Measurements from ENCODE around the gene TRMT112. TPM values are rescaled to one million over a fixed set of nuclear protein-coding genes. Genes with fewer than 3 reads are reported as not detected.

The TRMT112 gene
- total RNA-seq, 1 experiment from 2014 or later, result 378 TPM

DNA sequence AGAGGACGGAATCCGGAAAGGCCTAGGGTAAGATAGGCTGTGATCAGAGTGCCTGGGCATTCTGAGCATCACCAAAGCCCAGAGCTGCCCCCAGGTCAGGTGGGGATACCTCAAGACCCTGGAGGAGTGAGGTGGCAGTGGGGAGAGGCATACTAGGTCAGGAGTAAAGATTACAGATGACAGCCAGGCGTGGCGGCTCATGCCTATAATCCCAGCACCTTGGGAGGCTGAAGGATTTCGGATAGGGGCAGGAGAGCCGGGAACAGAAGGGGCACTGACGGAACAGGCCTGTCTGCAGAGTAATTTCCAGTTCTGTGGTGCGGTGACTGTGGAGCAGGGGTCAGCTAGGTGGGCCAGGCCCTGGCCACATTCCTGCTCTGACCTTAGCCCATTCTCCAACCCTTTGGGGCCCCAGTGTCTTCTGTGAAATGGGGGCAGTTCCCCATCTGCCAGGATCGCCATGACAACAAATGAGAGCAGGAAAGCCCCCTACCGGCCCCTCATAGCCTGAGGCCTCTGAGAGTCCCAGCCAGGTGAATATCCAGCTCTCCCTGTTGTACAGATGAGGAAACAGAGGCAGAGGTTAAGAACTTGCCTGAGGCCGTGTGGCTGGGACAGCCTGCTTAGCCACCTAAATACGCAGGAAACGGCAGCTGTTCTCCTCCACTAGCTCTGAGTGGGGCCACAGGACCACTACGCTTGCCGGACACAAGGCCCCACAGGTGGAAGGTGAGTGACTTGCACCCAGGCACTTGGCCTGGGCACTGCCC lies 42.1 kb downstream of the TRMT112 start:
- DNase-seq (ENCODE audit: low read depth), result no peak

DNA sequence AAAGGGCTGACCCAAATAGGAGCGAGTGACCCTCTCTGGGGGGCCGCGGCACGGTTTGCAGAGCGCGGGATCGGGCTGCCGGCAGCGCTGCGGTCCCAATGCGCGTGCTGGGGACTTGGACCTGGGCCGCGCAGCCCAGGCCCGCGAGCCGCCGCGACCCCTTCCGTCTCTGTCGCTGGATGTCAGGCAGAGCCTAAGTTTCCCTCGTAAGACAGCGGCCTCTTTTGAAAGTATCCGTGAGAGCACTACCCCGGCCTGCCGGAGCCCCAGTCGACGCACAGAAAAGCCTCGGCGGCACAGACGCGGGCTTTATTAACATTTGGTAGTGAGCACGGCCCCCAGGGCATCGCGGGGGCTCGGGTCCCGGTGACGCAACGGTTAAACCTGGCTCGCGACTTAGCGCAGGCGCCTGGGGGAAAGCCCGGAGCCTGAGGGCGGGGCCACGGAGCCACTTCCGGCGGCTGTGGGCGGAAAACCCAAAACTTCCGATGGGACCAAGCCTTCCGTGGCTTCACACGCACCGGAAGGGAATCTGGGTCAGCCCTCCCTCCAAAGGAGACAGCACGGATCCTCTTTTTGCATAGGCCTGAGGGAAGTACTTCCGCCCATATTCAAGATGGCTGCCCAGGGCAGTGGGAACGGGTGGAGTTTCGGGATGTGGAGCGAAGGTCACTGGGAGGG lies 47.7 kb downstream of the TRMT112 start:
- peak; percentile 100 for DNase-seq (ENCODE audit: low read depth)

DNA sequence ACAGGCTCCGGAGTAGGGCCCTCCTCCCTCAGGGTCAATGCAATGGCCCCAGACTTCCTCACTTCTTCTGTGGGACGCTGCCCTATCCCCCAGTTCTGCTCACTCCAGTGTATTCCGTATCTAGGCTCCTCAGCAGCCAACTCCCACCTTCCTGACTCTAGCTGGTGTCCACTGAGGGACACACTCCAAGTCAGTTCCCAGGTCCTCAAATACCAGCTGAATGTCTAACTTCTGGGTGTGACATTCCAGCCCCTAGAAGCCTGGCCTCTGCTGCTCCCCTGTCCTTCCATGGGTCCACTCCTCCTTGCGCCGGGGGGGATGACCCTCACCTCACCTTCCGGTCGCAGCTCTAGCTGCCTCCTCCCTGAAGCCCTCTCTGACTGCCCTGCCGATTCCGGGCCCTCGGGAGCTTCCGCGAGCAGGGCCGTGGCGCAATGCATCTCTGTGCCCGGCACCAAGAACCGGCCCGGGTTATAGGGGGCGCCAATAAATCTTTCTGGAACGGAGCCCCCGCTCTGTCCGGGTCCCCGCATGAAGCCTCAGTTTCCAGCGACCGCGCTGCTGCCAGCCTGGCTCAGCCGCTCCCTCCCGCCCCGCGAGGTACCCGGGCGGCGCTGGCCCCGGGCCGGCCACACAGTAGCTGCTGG lies 48.3 kb downstream of the TRMT112 start:
- no peak for DNase-seq (ENCODE audit: low read depth)

DNA sequence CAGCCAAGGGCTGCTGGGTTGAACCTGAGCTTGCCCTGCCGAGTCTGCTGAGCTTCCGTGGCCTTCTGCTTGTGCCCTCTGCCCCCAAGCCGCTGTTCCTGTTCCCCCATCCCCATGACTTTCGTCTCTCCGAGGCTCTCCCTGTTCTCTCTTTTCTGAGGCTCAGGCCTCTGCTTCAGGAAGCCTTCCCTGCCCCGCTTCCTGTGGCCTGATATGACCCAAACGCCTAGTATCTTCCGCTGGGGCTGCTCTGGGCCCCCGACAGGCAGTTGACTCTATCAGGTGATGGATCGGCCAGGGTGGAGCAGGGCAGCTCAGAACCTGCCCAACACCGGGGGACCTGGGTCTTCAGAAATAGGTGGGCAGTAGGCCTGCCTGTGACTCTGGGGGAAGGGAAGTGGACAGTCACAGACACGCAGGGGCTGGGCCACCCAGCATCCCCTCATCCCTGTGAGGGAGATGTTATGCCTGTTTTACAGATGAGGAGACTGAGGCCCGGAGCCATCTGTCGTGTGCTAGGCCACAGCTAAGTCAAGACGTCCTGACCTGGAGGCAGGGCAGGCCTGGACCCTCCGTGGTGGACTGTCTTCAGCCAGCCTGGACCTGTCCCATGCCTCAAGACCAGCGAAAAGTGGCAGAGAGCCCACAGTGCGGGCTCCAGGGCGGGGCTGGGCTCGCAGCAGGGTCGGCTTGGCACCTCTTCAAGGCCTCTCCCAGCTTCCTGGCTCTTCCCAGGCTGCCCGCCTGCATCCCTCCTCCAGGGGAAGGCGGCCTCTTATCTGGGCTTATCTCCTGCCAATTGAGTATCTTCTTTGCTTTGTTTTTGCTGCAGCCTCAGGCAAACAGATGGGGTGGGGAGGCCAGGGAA lies 49.1 kb downstream of the TRMT112 start:
- peak; percentile 90 for DNase-seq (ENCODE audit: low read depth)

DNA sequence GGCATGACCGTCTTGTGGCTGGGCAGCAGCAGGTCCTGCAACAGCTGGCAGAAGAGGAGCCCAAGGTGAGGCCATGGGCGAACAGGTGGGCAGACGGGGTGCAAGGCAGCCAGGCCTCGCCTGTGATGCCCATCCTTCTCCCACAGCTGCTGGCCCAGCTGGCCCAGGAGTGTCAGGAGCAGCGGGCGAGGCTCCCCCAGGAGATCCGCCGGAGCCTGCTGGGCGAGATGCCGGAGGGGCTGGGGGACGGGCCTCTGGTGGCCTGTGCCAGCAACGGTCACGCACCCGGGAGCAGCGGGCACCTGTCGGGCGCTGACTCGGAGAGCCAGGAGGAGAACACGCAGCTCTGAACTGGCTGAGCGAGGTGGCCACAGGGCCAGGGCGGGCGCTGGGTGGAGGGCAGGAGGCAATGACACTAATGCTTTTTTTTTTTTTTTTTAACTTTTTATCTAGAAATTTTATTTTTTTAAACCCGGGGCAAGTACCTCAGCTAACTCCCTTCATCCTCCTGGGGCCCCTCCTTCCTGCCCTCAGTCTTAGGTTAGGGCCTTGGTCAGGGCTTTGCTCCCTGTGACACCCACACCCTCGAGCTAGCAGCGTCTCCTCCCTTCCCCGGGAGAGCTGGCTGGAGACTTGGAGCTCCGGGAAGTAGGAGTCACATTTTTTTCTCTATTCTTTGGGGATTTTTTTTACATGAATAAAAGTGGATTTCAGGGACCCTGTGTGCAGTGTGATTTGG lies 50.0 kb downstream of the TRMT112 start:
- no peak for DNase-seq (ENCODE audit: low read depth)

Other genes starting within 250 kb of the TRMT112 start
- gene MACROD1, start 151.4 kb downstream of the TRMT112 start, total RNA-seq (2014; rRNA removed; shearing (Covaris generic)), result 3.8 and 10.3 TPM in 2 replicates
- gene STIP1, start 131.4 kb downstream of the TRMT112 start, total RNA-seq (2014; rRNA removed; shearing (Covaris generic)), result 244 and 310 TPM in 2 replicates
- 0.20 TPM in 1 of 2 replicates, not detected in the other for gene FERMT3, start 110.8 kb downstream of the TRMT112 start, total RNA-seq (2014; rRNA removed; shearing (Covaris generic))
- 55.9 and 59.8 TPM in 2 replicates for gene TRPT1, start 91.4 kb downstream of the TRMT112 start, total RNA-seq (2014; rRNA removed; shearing (Covaris generic))
- gene NUDT22, start 91.3 kb downstream of the TRMT112 start, total RNA-seq (2014; rRNA removed; shearing (Covaris generic)), result 74.7 and 79.3 TPM in 2 replicates
- gene DNAJC4, start 87.0 kb downstream of the TRMT112 start, total RNA-seq (2014; rRNA removed; shearing (Covaris generic)), result 20.6 and 23.7 TPM in 2 replicates
- 29.8 and 36.1 TPM in 2 replicates for gene VEGFB, start 83.0 kb downstream of the TRMT112 start, total RNA-seq (2014; rRNA removed; shearing (Covaris generic))
- gene FKBP2, start 76.5 kb downstream of the TRMT112 start, total RNA-seq (2014; rRNA removed; shearing (Covaris generic)), result 100 and 104 TPM in 2 replicates
- 248 and 263 TPM in 2 replicates for gene PPP1R14B, start 70.6 kb downstream of the TRMT112 start, total RNA-seq (2014; rRNA removed; shearing (Covaris generic))
- 24.0 and 42.3 TPM in 2 replicates for gene PLCB3, start 66.0 kb downstream of the TRMT112 start, total RNA-seq (2014; rRNA removed; shearing (Covaris generic))
- 148 and 163 TPM in 2 replicates for gene BAD, start 32.9 kb downstream of the TRMT112 start, total RNA-seq (2014; rRNA removed; shearing (Covaris generic))
- 32.7 and 39.5 TPM in 2 replicates for gene GPR137, start 31.7 kb downstream of the TRMT112 start, total RNA-seq (2014; rRNA removed; shearing (Covaris generic))
- 0.10 TPM in 1 of 2 replicates, not detected in the other for gene KCNK4, start 26.3 kb downstream of the TRMT112 start, total RNA-seq (2014; rRNA removed; shearing (Covaris generic))
- not detected in 2 replicates for gene CATSPERZ, start 17.2 kb downstream of the TRMT112 start, total RNA-seq (2014; rRNA removed; shearing (Covaris generic))
- gene ESRRA, start 12.0 kb downstream of the TRMT112 start, total RNA-seq (2014; rRNA removed; shearing (Covaris generic)), result 15.5 and 35.2 TPM in 2 replicates
- 229 and 260 TPM in 2 replicates for gene PRDX5, start 562 bp upstream of the TRMT112 start, total RNA-seq (2014; rRNA removed; shearing (Covaris generic))
- gene CCDC88B, start 22.6 kb upstream of the TRMT112 start, total RNA-seq (2014; rRNA removed; shearing (Covaris generic)), result 0.07 and 3.9 TPM in 2 replicates
- 26.9 and 41.8 TPM in 2 replicates for gene RPS6KA4, start 41.6 kb upstream of the TRMT112 start, total RNA-seq (2014; rRNA removed; shearing (Covaris generic))
- not detected in 2 replicates for gene SLC22A11, start 238.4 kb upstream of the TRMT112 start, total RNA-seq (2014; rRNA removed; shearing (Covaris generic))